HG02970 (cell line): ENCODE measurements around the gene SLC7A14.

ENCODE experiments used
- ATAC-seq: cut with Tn5 transposase; IDR thresholded peaks from one replicate; pipeline ENCODE4 v1.9.1; 2021; ENCODE audit warnings: mild to moderate bottlenecking, moderate library complexity, moderate number of reproducible peaks; ENCODE audit not compliant: unreplicated experiment, low FRiP score

Gene SLC7A14

DNA sequence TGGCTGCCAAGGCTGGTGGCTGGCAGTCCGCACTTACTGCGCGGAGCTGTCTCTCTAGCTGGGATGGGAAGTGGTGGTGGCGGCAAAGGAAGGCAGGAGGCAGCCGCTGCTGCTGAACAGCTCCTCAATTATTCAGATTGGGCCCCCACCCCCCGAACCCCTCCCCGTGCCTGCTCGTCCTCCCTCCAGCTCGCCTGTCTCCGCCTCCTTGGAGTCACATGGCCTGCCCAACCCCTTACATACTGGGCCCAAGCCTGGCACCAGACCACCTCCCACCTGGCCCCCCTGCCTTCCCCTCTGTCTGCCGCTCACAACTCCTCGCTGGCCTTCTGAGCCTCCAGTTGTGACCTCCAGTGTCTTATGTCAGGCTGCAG, at the start of gene SLC7A14:
TSS of gene SLC7A14 (minus strand) at position 139 of the 374 bp plus-strand sequence. CDS start 59,139 bp downstream, outside the sequence.
- ATAC-seq: no peak

DNA sequence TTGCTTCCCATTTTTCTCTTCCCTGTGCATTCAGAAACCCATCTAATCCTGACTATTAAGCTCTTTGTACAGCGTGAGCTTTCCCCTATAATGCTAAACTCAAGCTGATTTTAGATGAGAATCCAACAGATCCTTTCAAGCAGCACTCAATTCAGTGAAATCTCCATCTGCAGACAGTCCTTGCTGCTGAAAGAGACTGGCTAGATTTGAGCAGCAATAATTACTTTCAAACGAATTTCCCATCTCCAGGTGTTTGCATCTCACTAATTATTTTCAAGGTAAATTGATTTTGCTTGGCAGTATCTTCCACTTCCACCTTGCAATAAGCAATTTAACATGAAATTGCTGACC, 49.5 kb upstream of the SLC7A14 start:
- ATAC-seq: no peak

DNA sequence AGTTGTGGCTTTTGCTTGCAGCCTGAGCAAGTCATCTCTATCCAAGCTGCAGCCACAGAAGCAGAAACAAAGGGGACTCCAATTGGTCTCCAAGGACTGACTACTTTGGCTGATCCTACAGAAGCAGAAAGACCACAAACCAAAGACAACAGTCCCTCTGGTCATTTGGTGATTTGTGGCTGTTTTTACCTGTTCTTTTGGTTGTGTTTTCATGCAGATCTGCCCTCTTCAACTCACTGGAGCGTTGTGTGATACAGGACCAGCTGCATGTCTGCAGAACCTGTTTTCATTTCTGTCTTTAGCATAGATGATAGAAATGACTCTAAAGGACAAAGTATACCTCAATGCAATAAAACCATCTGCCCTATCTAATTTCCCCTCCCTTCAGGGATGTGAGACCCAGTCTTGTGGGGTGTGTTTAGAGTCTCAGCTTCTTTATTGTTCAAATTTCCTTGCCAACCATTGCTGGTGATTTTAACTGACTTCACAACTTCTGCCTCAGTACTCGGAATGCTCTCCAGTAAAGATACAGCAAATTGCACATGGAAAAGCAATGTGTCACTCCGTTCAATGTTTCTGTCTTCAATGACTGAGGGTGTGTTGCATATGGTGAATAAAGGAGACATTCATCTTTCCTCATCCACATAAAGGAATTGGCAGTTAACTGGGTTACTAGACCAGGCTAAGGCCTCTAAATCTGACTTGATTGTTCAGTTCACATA, 48.9 kb upstream of the SLC7A14 start:
- ATAC-seq: peak; percentile 66

DNA sequence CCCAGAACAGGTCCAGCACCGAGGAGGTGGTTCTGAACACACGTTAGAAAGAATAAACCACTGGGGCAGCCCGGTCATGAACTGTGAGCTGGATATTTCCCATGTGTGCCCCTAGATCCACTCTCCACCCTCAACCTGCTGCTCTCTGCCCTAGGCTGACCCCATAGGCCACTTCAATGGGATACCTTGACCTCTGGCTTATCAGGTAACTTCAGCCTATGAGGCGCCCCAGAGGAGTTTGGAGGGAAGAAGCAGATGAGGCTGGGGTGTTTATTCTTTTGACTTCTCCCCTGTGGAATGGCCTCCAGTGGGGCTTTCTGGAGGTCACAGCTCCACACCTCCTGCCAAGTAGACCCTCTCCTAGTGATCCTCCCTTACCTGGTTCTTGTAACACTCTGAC, 47.7 kb upstream of the SLC7A14 start:
- ATAC-seq: no peak

DNA sequence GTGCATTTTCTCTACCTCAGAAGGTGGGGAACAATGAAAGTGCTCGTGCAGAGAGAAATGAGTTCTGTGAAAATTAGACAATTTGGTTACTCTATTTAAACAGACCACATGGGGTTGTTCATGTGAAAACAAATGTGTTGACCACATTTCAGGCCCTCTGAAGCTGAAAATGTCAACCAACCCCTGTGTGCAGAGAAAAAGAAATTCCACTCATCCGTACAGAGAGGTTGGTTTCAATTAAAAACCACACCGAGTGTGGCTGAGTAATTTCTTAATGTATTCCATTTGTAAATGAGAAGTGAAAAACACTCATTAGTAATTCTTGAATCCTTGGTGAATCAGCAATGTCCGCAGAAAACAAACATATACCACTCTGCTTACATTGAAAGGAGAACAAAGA, 46.9 kb upstream of the SLC7A14 start:
- peak; percentile 82 for ATAC-seq

DNA sequence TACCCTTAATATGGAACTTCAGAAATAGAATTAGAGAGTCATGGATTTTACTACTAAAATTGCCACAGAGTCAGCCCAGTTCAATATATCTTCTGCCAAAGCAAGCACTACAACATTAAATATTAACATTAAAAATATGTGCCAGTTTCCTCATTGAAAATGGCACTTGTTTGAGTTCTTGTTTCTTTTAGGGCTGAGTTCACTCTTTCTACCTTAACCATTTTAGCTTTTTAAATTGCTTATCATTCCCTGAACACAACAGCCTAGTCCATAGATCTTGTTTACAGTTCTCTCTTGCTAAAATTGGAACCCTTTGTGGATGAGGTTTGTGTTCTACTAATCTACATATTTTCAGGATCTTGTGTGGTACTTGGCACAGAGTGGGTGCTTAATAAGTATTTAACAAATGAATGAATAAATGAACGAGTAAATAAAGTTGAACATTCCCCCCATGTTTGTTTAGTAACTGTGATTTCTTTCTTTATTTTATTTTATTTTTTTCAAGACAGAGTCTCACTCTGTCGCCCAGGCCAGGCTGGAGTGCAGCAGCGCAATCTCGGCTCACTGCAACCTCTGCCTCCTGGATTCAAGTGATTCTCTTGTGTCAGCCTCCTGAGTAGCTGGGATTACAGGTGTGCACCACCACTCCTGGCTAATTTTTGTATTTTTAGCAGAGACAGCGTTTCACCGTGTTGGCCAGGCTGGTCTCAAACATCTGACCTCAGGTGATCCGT, 46.0 kb upstream of the SLC7A14 start:
- no peak for ATAC-seq

DNA sequence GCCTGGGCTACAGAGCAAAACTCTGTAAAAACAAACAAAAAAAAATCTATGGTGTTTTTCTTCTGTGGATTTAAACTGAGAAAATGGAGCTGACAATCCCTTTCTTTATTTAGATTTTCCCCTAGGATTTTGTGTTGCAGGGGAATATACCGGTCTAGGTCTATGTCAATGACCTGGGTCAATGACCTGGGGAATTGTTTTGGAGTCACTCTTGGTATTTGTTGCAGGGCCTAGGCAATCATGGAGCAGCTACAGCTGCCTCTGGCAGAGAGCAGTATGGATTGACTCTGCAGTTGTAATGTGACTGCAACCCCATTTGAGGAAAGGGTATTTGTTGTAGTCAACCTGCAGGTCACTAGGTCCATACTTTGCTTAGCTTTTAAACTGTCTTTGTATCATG, 37.6 kb upstream of the SLC7A14 start:
- no peak for ATAC-seq

DNA sequence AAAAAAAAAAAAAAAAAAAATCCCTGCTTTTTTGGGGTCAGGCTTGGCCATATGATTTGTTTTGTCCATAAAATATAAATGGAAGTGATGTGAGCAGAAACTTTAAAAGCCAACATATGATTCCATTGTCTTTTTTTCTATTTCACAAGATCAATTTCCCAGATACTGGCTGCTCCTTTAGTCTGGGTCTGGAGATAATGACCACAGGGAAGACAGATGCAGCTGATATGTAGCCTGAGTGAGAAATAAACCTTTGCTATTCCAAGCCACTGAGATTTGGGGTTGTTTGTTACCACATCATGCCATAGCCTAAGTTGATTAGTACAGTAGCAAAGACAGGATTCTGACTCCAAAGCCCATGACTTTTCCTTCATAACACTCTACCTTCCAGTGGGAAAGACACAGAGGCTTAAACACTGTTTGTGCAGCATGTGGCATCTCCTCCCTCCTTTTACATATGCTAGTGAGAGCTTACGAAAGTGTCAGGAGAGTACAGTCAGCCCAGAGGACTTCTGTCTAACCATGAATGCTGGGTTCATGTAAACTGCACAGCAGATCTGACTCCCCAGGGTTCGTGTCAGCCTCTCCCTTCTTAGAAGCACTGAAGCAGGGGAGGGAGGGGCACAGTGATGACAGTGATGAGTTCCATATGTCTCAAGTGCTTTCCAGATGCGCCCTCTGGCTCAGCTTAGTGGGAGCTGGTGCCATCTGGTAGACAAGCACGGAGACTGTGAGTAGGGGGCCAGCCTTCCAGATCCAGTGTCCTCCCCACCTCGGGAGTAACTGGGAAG, 36.7 kb upstream of the SLC7A14 start:
- no peak for ATAC-seq

DNA sequence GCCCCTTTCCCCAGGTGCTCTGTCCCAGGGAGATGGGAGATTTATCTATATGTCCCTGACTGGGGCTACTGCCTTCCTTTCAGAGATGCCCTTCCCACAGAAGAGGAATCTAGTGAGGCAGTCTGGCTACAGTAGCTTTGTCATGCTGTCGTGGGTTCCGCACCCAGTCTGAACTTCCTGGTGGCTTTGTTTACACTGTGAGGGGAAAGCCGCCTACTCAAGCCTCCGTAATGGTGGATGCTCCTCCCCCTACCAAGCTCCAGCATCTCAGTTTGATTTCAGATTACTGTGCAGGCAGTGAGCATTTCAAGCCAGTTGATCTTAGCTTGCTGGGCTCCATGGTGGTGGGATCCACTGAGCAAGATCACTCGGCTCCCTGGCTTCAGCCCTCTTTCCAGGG, 35.4 kb upstream of the SLC7A14 start:
- no peak for ATAC-seq

DNA sequence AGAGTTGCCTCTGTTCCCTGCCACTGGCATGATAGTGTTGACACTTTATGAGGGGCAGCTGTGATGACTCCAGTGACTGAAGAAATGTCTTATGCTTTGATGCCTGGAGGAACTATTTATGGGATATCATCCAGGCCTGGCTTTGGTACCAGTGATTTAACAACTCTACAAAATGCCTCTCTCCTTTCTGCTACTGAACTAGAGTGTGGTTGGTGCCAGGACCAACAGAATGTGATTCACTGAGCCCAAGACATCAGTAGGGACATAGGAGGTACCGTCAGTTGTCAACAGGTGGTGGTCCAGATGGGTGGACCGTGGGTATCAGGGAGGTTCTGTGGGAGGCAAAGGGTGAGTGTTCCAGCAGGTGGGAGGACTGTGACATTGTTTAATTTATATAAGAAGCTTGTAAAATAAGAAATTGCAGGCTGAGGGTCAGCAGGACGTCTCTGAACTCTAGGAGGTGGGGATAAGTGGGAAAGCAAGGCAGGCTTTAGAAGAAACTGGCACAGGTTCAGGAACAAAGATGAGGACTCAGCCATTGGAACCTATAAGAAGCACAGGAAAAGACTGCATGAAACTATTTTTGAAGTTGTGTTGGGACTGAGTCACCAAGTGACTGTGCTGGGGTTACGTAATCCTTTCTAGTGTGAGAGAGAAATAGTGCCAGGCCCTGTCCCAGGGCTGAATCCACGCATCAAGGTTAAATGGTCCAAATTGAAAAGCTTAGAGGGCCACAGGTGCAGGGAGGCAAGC, 28.5 kb upstream of the SLC7A14 start:
- ATAC-seq: no peak

DNA sequence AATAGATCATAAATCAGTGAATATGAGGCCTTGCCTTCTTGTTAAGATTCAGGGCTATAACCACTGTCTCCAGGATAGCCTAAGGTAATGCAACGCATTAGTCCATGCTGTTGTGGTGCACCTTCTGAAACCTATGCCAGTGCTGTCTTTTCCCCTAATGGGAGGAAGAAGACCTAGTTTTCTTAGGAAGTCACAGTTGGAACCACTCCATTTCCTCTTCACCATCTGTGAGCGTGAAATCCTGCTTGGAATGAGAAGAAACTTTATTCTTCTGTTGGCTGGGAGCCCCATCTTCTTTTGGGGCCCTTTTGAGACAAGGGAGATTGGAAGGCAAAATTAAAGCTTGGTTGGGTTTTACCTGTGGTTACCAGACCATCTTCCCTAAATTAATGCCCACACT, 25.9 kb upstream of the SLC7A14 start:
- no peak for ATAC-seq

DNA sequence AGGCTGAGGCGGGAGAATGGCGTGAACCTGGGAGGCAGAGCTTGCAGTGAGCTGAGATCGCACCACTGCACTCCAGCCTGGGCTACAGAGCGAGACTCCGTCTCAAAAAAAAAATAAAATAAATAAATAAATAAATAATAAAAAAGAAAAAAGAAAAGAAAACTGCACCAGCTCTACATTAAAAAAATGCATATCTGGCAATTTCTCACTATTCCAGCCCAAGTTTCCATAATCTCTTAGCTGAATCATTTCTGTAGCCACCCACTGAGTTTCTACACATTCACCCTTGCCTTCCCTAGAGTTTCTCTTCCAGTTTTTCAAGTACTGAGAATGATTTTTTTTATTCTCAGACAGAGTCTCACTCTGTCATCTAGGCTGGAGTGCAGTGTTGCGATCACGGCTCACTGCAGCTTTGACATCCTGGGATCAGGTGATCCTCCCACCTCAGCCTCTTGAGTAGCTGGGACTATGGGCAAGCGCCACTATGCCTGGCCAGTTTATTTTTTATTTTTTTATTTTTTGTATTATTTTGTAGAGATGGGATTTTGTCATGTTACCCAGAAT, 24.5 kb upstream of the SLC7A14 start:
- no peak for ATAC-seq

DNA sequence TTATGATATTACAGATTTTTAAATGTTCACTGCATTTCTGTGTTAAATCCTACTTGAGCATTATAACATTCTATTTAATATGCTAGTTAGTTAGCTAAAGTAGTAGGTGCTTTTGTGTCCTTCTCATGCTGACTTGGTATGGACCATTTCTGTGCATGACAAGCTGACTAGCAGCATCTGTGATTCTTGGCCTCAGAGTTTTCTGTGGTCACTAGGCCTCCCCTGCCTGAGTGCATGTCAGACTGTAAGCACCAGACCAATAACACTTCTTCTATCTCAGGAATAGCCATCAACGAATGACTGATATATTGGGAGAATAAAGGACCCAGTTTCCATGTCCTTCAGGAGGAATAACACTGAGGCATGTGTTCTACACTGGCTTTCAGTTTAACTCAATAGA, 22.6 kb upstream of the SLC7A14 start:
- ATAC-seq: no peak

DNA sequence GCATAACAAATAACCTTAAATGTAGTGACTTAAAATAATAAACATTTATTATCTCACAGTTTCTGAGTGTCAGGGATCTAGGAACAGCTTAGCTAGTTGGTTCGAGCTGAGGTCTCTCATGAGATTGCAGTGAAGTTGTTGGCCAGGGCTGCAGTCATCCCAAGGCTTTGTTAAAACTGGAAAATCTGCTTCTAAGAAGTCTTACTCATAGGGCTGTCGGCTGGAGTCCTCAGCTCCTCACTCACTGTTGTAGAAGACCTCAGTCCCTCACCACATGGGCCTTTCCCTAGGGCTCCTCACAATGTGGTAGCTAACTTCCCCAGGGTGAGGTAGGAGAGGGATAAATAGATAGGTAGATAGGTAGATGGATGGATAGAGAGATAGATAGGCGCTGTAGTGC, 20.8 kb upstream of the SLC7A14 start:
- ATAC-seq: no peak

DNA sequence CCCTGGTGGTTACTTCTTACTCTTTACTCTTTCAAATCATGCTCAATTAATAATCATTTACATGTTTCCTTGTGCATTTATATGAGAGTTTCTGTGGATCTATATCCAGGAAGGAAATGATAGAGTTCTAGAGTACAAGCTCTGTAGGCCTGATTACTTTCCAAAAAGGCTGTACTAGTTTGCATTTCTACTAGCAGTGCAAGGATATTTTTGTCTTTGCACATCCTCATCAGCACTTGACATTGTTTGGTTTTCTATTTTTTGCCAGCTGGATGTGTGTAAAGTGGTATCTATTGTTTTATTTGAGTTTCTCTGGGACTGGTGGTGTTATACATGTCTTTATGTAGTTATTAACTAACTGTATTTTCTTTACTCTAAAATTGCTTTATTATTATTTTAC, 19.6 kb upstream of the SLC7A14 start:
- ATAC-seq: no peak

DNA sequence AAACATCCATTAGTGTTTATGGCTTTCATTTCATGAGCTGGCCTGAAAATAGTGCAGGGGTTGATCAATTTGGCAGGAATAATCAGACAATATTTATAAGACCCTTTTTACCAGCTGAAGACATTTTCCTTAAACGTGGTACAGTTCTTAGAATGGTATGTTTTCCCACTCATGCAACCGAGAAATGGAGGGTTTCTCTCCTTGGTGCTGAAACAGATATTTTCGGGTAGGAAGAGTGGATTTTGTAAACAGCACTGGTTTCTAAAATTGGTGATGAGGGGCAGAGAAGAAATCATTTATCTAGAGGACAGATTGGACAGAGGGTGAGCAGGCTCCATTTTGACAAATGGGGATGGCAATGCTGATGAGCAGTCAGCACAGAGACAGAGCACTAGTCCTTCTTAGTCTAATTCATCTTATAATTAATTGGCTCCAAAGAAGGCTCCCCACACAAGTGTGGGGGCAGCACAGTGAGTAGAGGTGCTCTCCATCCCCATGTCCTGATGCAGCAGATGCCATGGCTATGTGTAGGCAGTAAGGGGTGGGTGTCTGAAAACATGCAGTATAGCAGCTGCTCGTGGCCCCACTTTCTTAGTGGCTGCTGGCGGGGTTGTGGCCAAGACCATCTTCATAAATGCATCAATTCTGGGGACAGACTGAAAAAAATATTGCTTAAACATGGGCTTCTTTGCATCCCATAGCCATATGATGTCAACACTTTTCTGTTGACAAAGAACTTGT, 18.1 kb upstream of the SLC7A14 start:
- no peak for ATAC-seq

DNA sequence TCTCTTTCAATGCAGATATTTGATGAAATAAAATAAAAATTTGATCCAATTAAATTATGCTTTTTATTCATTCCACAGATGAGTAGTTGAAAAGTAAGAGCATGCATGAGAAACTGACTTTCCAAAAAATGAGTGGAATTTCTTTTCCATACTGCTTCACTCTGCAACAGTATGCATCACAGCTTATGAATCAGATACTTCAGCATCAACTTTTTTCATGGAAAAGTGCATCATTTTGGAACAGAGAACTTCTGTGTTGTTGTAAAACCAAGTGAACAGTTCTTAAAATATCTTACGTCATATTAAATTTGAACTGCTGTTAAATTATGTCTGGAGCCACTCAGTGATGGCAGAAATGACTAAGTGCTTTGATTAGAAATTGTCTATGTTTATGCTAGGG, 16.7 kb upstream of the SLC7A14 start:
- ATAC-seq: no peak

DNA sequence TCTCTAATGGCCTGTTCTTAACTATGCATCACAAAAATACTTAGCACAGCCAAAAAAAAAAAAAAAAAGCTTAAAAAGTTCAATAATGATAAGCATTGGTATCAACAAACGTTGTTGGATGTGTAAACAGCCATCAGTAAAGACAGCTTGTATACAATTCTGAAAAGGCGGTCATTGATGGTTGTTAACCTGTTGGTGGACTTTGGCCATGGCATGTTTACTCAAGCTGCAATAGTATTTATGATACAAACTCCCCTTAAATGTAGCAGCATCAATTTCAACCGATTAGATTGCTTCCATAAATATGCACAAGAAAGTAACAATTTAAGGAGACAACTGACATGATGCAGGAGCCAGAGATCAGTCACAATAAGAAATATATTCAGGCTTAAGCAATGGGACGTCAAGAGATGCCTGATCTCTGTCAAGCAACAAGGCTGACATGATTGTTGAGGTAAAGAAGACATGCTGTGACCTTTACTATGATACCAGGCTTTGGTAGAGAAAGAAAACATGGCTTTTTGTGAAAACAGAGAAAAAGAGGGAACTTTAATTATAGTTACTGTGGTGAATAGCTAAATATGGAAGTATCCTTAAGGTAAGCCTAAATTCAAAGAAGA, 14.2 kb upstream of the SLC7A14 start:
- no peak for ATAC-seq

DNA sequence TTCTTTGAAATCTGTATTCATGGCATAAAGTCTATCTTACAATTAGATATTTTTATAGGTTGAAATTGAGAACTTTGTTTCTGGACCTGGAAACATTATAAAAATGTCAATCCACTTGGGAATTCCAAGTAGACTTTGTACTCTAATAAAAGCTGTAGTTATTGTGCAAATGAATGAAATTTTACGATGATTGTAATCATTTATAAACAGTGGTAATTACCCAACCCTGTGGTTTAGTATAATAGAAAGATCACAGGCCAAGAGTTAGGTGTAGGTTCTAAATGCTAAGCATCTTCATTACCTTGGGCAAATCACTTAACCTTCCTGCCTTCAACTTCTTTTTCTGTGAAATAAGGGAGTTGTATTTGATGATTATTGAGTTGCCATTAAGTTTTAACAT, 13.2 kb upstream of the SLC7A14 start:
- ATAC-seq: no peak
